GM21825 (cell line): ENCODE measurements around the gene MSANTD4.
A peak's percentile ranks its signal among the peaks of the same experiment; 100 is the strongest.
"Not testable (repeated sequence)": the region's sequence is repeated elsewhere in the genome, so short reads cannot be mapped to it uniquely, and the experiment has no call there.

Source experiments
- ATAC-seq: cut with Tn5 transposase; IDR thresholded peaks from one replicate; pipeline ENCODE4 v1.9.1; 2021; ENCODE audit warnings: mild to moderate bottlenecking, moderate library complexity; ENCODE audit not compliant: unreplicated experiment

Gene MSANTD4

DNA sequence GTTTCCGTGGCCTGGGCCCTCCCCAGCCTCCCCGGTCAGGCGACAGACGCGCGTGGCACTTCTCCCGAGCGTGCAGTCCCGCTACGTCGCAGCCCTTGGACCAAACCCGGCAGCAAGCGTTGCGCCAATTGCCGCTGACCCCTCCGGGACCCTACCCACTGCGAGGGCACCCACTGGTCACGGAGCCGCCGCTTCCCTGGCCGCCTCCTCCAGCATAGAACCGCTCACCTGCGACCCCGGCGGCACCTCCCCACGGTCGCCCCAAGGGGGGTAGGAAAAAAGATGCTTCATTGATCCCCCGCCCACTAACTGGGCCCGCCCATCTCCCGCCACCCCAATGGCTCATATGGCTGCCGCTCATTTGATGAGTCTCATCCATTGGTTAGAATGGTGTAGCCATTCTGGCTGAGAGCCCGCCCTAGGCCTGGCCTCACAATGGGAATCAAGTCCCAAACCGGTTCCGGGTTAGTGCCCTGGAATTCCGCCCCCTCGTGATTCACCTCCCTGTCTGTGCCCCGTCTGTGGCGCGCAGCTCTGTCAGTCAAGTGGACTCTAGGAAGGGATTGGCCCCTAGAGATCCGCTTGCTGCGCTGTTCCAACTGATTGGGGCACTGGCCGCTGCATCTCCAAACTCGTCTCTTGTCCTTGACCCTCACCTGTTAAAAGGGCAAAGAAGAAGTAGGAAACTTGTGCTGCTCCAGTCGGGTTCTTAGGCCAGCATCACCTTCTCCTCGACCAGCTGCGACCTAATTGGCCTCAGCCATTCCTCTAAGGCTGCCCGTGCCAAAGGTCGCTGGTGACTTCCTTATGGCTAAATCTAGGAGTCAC lies at the start of gene MSANTD4:
Gene MSANTD4, minus strand, starts transcription at position 274 of the 828 bp plus-strand sequence. CDS start 11,323 bp downstream, outside the sequence.
- peak; percentile 96 for ATAC-seq

DNA sequence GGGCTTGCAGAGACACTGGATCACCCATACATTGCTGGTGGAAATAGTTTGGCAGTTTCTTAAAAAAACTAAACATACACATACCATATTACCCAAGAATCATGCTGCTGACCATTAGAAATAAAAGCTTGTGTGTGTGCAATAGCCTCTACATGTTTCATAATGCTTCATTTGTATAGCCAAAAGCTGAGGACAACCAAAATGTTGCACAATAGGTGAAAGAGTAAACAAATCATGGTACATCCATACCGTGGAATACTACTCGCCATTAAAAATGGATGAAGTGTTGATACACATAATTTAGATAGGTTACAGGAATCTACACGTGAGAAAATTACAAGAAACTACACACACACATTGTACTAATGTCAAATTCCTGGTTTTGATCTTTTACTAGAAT lies 48.6 kb upstream of the MSANTD4 start:
- no peak for ATAC-seq

DNA sequence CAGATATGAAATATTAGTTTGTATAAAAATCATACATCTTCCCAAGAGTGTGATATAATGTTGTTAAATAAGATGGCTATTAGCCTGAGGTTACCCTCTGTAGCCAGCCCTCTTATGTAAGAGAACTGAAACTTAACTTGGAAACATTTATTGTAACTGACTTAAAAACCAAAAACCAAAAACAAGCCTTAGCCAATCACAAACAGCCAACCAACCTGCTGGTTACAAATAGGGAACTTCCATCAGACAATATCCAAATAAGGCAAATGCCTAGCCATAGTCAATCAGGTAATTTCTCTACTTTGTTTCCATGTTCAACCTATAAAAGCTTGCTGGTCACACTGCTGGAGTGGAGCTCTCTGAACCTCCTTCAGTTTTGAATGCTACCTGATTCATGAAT lies 41.0 kb upstream of the MSANTD4 start:
- peak; percentile 50 for ATAC-seq

DNA sequence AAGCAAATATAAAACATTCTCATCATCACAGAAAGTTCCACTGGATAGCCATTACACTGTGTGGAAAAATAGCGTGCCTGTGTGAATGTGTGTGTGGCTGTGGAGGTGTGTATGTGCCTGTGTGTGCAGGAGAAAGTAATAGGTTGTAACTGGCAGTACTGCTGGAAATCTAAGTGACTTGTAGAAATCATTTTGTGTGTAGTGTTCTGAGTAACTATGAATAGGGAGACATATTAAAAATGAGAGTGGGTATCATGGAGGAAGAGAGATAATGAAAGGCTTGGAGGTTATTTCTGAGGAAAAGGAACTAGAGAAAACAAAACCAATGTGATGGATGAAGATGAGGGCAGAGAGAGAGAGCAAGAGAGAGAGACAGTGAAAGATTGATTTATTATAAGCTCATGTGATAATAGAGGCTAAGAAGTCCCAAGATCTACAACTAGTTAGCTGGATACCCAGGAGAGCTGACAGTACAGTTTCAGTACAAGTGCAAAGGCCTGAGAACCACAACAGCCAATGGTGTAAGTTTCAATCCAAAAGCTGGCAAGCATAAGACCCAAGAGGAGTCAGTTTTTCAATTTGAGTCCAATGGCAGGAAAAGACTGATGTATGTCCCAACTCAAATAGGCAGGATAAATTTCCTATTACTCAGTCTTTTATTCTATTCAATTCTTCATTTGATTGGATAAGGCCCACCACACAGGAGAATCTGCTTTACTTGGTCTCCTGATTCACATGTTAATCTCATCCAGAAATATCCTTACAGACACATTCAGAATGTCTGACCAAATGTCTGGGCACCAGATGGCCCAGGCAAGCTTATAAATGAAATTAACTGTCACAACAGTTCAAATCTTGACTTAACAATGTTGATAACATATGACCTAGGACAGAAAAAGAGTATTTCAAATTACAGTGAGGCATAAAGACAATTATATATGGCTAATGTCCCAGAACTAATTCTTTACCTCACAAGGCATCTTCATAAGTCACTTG lies 40.2 kb upstream of the MSANTD4 start:
- no peak for ATAC-seq

DNA sequence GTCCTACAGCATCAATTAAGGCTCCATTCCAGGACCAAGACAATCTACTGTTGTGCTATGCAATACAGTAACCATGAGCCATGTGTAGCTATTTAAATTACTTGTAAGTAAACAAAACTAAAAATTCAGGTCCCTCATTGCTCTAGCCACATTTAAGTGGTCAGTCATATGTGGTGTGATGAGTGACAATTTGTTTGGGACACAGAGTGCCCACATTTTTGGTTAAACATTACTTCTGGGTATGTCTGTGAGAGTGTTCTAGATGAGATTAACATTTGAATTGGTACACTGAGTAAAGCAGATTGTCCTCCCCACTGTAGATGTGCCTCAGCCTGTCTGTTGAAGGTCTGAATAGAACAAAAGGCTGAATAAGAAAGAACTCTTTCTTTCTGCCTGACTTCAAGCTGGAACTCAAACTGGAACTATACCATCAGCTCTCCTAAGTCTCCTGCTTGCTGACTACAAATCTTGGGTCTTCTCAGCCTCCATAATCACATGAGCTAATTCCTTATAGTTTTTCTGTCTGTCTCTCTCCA lies 39.3 kb upstream of the MSANTD4 start:
- ATAC-seq, result no peak

DNA sequence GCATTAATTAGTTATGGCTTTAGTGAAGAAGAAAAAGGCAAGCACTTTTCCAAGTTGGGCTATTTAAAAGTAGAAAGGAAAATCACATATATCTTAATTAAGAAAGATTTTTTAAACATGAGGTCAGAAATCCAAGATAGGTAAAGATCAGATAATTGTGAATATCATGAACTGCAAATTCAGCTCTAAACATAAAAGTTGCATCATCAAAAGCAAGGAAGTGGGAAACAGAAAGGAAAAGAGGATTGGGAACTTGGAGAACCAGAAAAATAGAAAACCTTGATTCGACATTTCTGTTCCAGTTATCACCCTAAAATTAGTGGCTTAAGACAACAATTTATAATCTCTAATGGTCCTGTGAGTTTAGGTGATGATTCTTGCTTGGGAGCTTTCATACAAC lies 37.6 kb upstream of the MSANTD4 start:
- no peak for ATAC-seq

DNA sequence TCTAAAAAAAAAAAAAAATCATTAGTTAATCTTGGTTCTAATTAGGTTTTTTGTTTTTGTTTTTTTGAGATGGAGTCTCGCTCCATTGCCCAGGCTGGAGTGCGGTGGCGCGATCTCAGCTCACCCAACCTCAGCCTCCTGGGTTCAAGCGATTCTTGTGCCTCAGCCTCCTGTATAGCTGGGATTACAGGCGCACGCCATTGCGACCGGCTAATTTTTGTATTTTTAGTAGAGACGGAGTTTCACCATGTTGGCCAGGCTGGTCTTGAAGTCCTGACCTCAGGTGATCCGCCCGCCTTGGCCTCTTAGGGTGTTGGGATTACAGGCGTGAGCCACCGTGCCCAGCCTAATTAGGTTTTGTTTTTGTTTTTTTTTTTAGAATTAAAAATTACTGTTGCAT lies 36.3 kb upstream of the MSANTD4 start:
- ATAC-seq, result not testable (repeated sequence)

DNA sequence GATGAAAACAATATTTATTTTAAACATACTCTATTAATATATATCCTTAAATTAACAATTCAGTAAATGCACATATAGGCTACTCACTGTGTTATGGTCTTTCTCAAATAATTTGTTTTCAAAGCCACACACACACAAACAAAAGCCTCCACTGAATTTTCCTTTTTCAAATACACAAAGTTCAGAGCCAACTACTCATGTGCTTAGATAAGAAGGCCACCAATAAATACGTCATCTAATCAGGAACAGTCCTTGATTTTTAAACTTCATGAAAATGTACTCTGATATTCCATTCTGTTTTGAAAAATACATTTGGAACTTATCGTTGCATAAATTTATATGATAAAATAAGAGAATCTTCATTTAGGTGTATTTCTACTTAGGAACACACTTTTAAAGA lies 29.1 kb upstream of the MSANTD4 start:
- no peak for ATAC-seq

DNA sequence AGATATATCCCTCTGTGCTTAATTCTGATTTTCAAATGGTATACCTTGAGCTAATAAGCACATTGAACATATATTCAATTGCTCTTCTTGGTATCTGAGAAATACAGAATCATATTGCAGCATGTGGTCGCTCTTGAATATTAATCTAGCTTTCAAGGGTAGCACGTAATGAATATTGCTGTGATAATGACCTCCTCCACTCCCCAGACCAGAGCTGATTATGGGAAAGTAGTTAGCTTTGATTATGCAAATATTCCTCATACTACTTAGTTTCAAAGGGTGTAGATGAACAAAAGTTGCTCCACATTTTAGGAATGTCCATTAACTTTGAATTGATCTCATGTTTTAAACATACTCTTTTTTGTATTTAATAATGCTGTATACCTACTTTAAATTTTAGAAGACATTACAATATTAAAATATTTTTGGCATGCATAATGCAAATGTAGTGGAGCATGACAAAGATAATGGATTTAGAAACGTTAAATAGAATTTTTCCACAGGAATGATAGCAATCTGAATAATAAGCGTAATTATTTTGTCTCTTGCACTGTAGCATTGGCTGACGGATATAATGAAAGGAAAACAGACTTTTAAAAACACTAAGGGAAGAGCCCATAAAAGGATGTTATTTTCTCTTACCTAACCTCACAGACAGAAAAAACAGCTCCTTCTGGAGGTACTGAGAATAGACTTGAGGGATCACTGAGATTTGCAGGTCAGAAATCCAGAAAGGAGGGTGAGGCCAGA lies 27.9 kb upstream of the MSANTD4 start:
- ATAC-seq, result no peak

DNA sequence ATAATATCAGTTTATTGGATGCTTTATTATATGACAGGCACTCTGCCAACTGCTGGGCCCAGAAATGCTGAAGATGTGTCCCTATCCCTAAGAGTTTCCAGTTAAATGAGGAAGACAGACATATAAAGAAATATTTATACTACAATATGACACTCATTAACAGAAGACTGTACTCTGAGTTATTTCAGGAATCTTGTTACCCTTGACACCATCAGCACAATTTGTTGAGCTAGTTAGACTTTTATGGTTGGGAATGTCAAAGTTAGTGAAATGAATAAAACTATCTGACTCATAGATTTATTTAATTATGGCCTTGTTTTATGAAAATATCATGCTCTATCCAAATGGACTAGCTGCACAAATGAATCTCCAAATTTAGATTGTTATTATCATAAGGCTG lies 25.6 kb upstream of the MSANTD4 start:
- ATAC-seq, result no peak

DNA sequence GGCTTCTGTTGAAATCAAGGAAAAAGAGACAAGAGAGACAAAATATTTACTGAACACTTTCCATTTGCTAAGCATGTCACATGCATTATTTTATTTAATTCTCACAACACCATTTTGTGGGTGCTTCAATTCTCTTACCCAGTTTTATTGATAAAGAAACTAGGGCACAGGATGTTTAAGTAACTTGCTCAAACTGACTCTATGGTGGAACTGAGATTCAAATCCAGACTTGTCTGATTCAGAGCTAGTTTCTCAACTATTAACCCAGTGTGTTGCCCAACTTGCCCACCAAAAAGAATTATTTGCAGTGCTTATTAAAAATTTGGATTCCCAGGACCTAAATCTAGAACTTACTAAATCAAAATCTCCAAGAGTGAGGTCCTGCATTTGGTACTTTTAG lies 21.5 kb upstream of the MSANTD4 start:
- no peak for ATAC-seq

DNA sequence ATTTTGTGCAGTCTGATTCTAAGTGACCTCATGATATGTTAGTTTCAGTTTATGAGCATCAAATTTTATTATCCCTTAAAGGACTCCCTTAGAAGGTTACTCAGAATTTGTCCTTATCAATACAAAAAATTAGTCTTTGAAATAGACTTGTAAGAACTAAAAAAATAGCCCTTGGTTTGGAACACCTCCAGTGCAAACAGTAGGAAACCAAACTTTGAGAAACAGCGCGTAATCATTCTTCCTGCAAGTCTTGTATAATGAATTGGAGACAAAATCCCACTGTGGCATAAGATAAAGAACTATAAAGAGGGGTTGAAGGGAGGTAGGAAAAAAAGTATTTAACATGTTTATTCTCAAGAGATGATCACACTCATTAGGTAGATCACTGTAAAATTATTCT lies 10.8 kb upstream of the MSANTD4 start:
- ATAC-seq, result no peak

DNA sequence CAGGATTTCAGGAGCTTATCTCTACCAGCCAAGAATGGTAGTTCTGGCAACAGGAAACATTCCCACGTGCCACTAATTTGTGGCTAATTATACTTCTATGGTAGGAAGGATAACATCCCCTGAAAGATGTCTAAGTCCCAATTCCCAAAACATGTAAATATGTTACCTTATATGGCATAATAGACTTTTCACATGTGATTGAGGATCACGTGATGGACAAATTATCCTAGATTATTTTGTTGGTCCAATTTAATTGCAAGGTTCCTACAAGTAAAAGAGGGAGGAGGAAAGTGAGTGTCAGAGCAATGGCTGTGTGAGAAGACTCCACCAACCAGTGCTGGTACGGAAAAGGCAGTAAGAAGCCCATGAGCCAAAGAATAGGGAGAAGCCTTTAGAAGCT lies 9.9 kb upstream of the MSANTD4 start:
- ATAC-seq, result no peak

DNA sequence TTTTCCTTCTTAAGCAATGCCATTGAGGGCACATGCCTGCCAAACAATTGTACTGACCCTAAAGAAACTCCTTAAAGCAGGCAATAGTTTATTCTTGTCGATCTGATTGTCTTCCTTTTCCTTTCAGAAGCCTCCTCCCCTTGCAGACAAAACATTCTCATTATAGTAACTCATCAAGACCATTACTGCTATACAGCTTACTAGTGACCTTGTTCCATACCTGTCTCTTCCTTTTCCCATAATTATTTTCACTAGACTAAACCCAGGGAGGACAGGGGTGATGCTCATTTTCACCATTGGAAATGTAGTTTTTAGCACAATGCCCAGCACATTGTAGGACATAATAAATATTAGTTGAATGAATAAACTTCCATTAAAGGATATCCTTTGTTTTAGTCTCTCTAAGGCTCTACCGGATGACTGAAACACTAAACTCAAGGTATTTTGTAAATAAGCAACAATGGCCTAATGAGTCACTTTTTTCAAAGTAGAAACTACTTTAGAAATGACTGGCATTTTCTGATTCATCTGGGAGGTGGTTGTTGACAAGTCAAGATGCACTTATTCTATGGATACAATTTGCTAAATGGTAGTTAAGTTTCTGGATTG lies 9.3 kb upstream of the MSANTD4 start:
- peak; percentile 63 for ATAC-seq

DNA sequence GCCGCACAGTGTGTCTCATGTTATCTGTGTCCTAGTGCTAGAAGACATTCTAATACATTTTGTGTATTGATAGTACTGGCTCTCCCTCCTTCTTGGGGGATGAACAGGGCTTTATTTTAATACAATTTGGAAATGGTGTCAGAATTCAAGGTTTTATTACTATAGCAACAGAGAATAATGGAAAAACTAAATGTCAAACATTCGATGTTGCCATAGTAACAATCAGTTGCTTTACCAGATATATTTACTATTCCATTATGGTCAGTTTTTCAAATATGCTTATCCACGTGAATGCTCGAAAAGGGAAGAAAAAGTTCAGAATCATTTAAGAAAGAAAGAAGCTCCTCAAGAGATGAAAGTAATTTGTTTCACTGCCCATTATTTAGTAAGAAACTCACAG lies 8.6 kb upstream of the MSANTD4 start:
- ATAC-seq, result no peak

DNA sequence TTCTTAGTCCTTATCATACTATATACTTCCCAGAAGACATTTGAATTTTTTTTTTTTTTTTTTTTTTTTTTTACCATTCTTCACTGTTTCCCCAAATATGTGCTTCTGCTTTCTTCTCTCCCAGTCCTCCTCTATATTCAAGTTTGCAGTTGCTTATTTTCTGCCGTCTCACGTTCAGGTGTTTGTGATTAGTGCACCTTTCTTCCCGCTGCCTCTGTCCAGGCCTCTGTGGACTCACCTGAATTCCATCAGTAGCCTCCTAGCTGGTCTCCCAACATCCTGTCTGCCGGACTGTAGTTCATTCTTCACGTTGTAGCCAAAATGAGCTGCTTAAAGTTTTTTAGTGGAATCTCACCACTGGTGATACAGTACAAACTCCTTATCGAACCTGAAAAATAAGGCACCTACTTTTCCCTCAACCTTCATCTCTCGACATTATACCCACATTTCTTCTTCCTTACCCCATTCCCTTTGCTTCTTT lies 795 bp upstream of the MSANTD4 start:
- no peak for ATAC-seq

DNA sequence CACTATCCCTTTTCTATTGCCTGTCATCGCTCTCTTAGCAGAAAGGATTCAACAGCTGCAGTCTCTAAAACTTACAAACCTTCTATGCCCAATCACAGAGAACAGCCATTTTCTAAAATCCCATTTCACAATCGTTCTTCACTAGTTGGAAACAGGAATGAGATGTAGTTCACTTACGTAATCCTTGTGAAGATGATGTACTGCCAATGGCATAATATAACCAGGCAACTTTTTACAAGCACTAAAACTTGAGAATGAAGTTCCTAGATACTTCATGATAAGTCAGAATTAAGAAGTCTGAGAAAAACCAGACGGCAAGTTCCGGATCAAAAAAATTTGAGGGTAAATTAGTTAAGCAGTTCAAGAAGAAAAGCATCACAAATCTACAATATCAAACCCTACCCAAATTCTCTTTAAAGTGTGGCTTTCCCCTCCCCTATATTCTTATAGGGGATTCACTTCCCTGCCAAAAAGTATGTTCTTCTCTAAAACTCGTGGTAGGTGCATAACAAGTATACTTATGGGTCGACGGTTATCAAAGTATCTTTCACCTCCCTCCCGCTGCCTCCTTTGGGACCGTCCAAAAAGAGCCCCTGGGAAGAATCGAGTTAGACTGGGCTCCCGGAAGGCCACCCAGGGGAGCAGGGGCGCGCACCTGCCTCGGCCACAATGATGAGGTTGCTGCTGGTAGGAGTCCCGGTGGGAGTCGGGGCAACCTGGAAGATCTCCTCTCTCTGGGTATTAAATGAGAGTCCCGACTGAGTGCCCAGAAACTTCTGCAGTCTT lies 666 bp downstream of the MSANTD4 start:
- ATAC-seq, result peak; percentile 11

DNA sequence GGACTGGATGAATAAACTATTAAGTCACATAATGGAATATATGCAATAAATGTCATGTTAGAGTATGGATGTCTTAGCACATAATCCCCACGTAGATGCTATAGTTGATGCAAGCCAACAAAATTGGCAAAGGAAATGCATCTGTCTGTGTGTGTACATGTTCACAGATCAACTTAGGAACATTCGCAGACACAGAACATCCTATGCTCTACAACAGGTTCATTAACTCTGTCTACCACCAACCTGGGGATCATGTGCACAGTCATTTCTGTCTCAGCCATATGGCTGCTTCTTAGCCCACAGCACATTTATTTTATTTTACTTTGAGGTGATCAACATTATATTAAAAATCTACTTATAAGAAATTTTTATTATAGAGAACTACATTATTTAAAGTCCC lies 4.9 kb downstream of the MSANTD4 start:
- no peak for ATAC-seq

DNA sequence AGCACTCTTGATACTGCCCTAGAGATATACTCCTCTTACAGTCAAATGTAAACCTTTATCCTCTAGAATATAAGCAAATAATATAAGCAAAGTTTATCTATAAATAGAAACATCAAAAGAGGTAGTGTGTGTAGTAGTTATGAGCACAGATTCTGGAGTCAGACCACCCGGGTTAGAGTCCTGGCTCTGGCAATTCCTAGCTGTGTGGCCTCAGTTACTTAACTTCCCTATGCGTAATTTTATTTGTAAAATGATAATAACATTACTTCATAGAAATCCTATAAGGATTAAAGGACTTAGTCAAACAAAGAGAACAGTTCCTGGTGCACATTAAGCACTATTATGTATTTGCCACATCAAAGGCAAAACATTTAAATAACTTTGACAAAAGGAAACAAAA lies 7.0 kb downstream of the MSANTD4 start:
- no peak for ATAC-seq
